Measurements from ENCODE around the gene ANK3.

Gene ANK3

GRCh38 chr10:60417901-60418300 is 28.2 kb upstream of the ANK3 start:
- Histone ChIP-seq H2BK12ac (ENCODE audit: low read length in 2 of 2) (no peak overlapping the region), H3K4me2 (ENCODE audit: low read length, poor library complexity, severe bottlenecking) (no peak overlapping the region), H2BK15ac (ENCODE audit: low read depth, poor library complexity, severe bottlenecking) (no peak overlapping the region), H3K27me3 (ENCODE audit: control insufficient read depth in 1 of 2, insufficient read depth in 1 of 2, low read length in 2 of 2) (no peaks in the 10 kb centered on the region), H3K4ac (ENCODE audit: low read depth in 1 of 2, low read length in 2 of 2) (no peak overlapping the region), H4K8ac (ENCODE audit: low read length) (no peak overlapping the region), H2BK120ac (ENCODE audit: low read depth, low read length) (no peak overlapping the region), H2AK5ac (ENCODE audit: low read length, severe bottlenecking) (no peak overlapping the region), H2AFZ (ENCODE audit: low read depth, low read length) (no peak overlapping the region), H3K4me1 (ENCODE audit: control insufficient read depth, insufficient read depth, low read depth, low read length) (peaks cover 10% of the 10 kb centered on the region), H4K91ac (ENCODE audit: low read length) (no peak overlapping the region), H3K9me3 (ENCODE audit: control insufficient read depth, low read length) (no peaks in the 10 kb centered on the region), H2BK5ac (ENCODE audit: low read depth, low read length, poor library complexity, severe bottlenecking) (no peak overlapping the region), H3K14ac (ENCODE audit: low read length in 2 of 2) (no peak overlapping the region), H3K18ac (ENCODE audit: low read depth in 1 of 2, low read length in 2 of 2) (no peak overlapping the region), H3K79me1 (replicated peaks; ENCODE audit: low read length, poor library complexity, severe bottlenecking) (peaks cover 4% of the 10 kb centered on the region), H3K23ac (ENCODE audit: low read length in 2 of 2) (no peak overlapping the region), H3K9ac (ENCODE audit: low read length) (no peak overlapping the region), H3K36me3 (ENCODE audit: control insufficient read depth in 1 of 2, insufficient read depth in 2 of 2, low read depth in 1 of 2, low read length in 2 of 2) (no peaks in the 10 kb centered on the region), H3K4me3 (ENCODE audit: insufficient read depth in 1 of 2, low read depth in 1 of 2, low read length in 2 of 2) (no peak overlapping the region), H3K27ac (ENCODE audit: low read length, poor library complexity, severe bottlenecking) (no peak overlapping the region)
- WGBS, result 44% methylated on average over 1 of the region's 1 CpG
- DNase-seq, result no peak

- no peak overlapping the region for H2AFZ ChIP-seq (ENCODE audit: low read depth, low read length)
- no peaks in the 10 kb centered on the region for H3K9me3 ChIP-seq (ENCODE audit: control insufficient read depth, low read length)
These were observed 27.3 kb upstream of the ANK3 start for GRCh38 chr10:60417024-60417423.

GRCh38 chr10:60414877-60415585 is 25.4 kb upstream of the ANK3 start:
- Histone ChIP-seq H2BK15ac (ENCODE audit: low read depth, poor library complexity, severe bottlenecking) (no peak overlapping the region), H3K4me1 (ENCODE audit: control insufficient read depth, insufficient read depth, low read depth, low read length) (peaks cover 11% of the 10 kb centered on the region), H3K14ac (ENCODE audit: low read length in 2 of 2) (no peak overlapping the region), H2AK5ac (ENCODE audit: low read length, severe bottlenecking) (peak overlapping the region; percentile 27), H3K4me2 (ENCODE audit: low read length, poor library complexity, severe bottlenecking) (peak overlapping the region; percentile 43), H2AFZ (ENCODE audit: low read depth, low read length) (no peak overlapping the region), H3K27me3 (ENCODE audit: control insufficient read depth in 1 of 2, insufficient read depth in 1 of 2, low read length in 2 of 2) (no peaks in the 10 kb centered on the region), H3K27ac (ENCODE audit: low read length, poor library complexity, severe bottlenecking) (peak overlapping the region; percentile 61), H4K8ac (ENCODE audit: low read length) (no peak overlapping the region), H3K9me3 (ENCODE audit: control insufficient read depth, low read length) (no peaks in the 10 kb centered on the region), H3K4me3 (ENCODE audit: insufficient read depth in 1 of 2, low read depth in 1 of 2, low read length in 2 of 2) (peak overlapping the region in 1 of 2 experiments; percentile 22), H3K23ac (ENCODE audit: low read length in 2 of 2) (no peak overlapping the region), H4K91ac (ENCODE audit: low read length) (no peak overlapping the region), H3K36me3 (ENCODE audit: control insufficient read depth in 1 of 2, insufficient read depth in 2 of 2, low read depth in 1 of 2, low read length in 2 of 2) (no peaks in the 10 kb centered on the region), H3K79me1 (replicated peaks; ENCODE audit: low read length, poor library complexity, severe bottlenecking) (peaks cover 7% of the 10 kb centered on the region), H3K4ac (ENCODE audit: low read depth in 1 of 2, low read length in 2 of 2) (peak overlapping the region; percentile 15 to 87), H2BK5ac (ENCODE audit: low read depth, low read length, poor library complexity, severe bottlenecking) (no peak overlapping the region), H3K9ac (ENCODE audit: low read length) (no peak overlapping the region), H3K18ac (ENCODE audit: low read depth in 1 of 2, low read length in 2 of 2) (peak overlapping the region; percentile 11 to 84), H2BK120ac (ENCODE audit: low read depth, low read length) (no peak overlapping the region), H2BK12ac (ENCODE audit: low read length in 2 of 2) (peak overlapping the region; percentile 5 to 85)
- WGBS, result 46% methylated on average over 12 of the region's 12 CpGs
- DNase-seq, result peak; percentile 90

More at GRCh38 chr10:60417024-60417423, 27.3 kb upstream of the ANK3 start:
- Histone ChIP-seq H3K4me2 (ENCODE audit: low read length, poor library complexity, severe bottlenecking) (no peak overlapping the region), H4K8ac (ENCODE audit: low read length) (no peak overlapping the region), H2BK5ac (ENCODE audit: low read depth, low read length, poor library complexity, severe bottlenecking) (no peak overlapping the region), H2BK120ac (ENCODE audit: low read depth, low read length) (no peak overlapping the region), H3K27ac (ENCODE audit: low read length, poor library complexity, severe bottlenecking) (no peak overlapping the region), H2BK12ac (ENCODE audit: low read length in 2 of 2) (no peak overlapping the region), H3K4ac (ENCODE audit: low read depth in 1 of 2, low read length in 2 of 2) (no peak overlapping the region), H3K79me1 (replicated peaks; ENCODE audit: low read length, poor library complexity, severe bottlenecking) (peaks cover 4% of the 10 kb centered on the region), H3K18ac (ENCODE audit: low read depth in 1 of 2, low read length in 2 of 2) (no peak overlapping the region), H3K14ac (ENCODE audit: low read length in 2 of 2) (peak overlapping the region in 1 of 2 experiments; percentile 29), H3K4me3 (ENCODE audit: insufficient read depth in 1 of 2, low read depth in 1 of 2, low read length in 2 of 2) (no peak overlapping the region), H2BK15ac (ENCODE audit: low read depth, poor library complexity, severe bottlenecking) (no peak overlapping the region), H3K36me3 (ENCODE audit: control insufficient read depth in 1 of 2, insufficient read depth in 2 of 2, low read depth in 1 of 2, low read length in 2 of 2) (no peaks in the 10 kb centered on the region), H3K23ac (ENCODE audit: low read length in 2 of 2) (no peak overlapping the region), H3K9ac (ENCODE audit: low read length) (no peak overlapping the region), H3K4me1 (ENCODE audit: control insufficient read depth, insufficient read depth, low read depth, low read length) (peaks cover 10% of the 10 kb centered on the region), H2AK5ac (ENCODE audit: low read length, severe bottlenecking) (no peak overlapping the region), H4K91ac (ENCODE audit: low read length) (no peak overlapping the region), H3K27me3 (ENCODE audit: control insufficient read depth in 1 of 2, insufficient read depth in 1 of 2, low read length in 2 of 2) (no peaks in the 10 kb centered on the region)
- DNase-seq, result no peak
- 60% methylated on average over 2 of the region's 2 CpGs for WGBS

GRCh38 chr10:60414111-60414510 is 24.4 kb upstream of the ANK3 start:
- no peaks in the 10 kb centered on the region for H3K9me3 ChIP-seq (ENCODE audit: control insufficient read depth, low read length)
- H3K18ac ChIP-seq (ENCODE audit: low read depth in 1 of 2, low read length in 2 of 2), result peak overlapping the region in 1 of 2 experiments; percentile 58
- no peak overlapping the region for H2BK5ac ChIP-seq (ENCODE audit: low read depth, low read length, poor library complexity, severe bottlenecking)
- no peak overlapping the region for H3K23ac ChIP-seq (ENCODE audit: low read length in 2 of 2)
- no peak overlapping the region for H3K14ac ChIP-seq (ENCODE audit: low read length in 2 of 2)
- peaks cover 11% of the 10 kb centered on the region for H3K4me1 ChIP-seq (ENCODE audit: control insufficient read depth, insufficient read depth, low read depth, low read length)
- no peak overlapping the region for H3K4ac ChIP-seq (ENCODE audit: low read depth in 1 of 2, low read length in 2 of 2)
- H3K79me1 ChIP-seq (replicated peaks; ENCODE audit: low read length, poor library complexity, severe bottlenecking), result peaks cover 8% of the 10 kb centered on the region
- no peak overlapping the region for H3K27ac ChIP-seq (ENCODE audit: low read length, poor library complexity, severe bottlenecking)
- no peak overlapping the region for H2BK120ac ChIP-seq (ENCODE audit: low read depth, low read length)
- H3K4me2 ChIP-seq (ENCODE audit: low read length, poor library complexity, severe bottlenecking), result no peak overlapping the region
- H3K4me3 ChIP-seq (ENCODE audit: insufficient read depth in 1 of 2, low read depth in 1 of 2, low read length in 2 of 2), result no peak overlapping the region
- H2AK5ac ChIP-seq (ENCODE audit: low read length, severe bottlenecking), result no peak overlapping the region
- H3K36me3 ChIP-seq (ENCODE audit: control insufficient read depth in 1 of 2, insufficient read depth in 2 of 2, low read depth in 1 of 2, low read length in 2 of 2), result no peaks in the 10 kb centered on the region
- no peak overlapping the region for H2BK12ac ChIP-seq (ENCODE audit: low read length in 2 of 2)
- H3K27me3 ChIP-seq (ENCODE audit: control insufficient read depth in 1 of 2, insufficient read depth in 1 of 2, low read length in 2 of 2), result no peaks in the 10 kb centered on the region
- no peak for DNase-seq
- H4K91ac ChIP-seq (ENCODE audit: low read length), result no peak overlapping the region
- H2AFZ ChIP-seq (ENCODE audit: low read depth, low read length), result no peak overlapping the region
- no CpG with 5 or more reads among the region's 2 CpGs for WGBS
- no peak overlapping the region for H3K9ac ChIP-seq (ENCODE audit: low read length)
- no peak overlapping the region for H4K8ac ChIP-seq (ENCODE audit: low read length)
- H2BK15ac ChIP-seq (ENCODE audit: low read depth, poor library complexity, severe bottlenecking), result no peak overlapping the region

All from mesenchymal stem cell (in vitro differentiated cells and primary cell).